Measurements from ENCODE around the gene C14orf132.

Gene C14orf132

DNA sequence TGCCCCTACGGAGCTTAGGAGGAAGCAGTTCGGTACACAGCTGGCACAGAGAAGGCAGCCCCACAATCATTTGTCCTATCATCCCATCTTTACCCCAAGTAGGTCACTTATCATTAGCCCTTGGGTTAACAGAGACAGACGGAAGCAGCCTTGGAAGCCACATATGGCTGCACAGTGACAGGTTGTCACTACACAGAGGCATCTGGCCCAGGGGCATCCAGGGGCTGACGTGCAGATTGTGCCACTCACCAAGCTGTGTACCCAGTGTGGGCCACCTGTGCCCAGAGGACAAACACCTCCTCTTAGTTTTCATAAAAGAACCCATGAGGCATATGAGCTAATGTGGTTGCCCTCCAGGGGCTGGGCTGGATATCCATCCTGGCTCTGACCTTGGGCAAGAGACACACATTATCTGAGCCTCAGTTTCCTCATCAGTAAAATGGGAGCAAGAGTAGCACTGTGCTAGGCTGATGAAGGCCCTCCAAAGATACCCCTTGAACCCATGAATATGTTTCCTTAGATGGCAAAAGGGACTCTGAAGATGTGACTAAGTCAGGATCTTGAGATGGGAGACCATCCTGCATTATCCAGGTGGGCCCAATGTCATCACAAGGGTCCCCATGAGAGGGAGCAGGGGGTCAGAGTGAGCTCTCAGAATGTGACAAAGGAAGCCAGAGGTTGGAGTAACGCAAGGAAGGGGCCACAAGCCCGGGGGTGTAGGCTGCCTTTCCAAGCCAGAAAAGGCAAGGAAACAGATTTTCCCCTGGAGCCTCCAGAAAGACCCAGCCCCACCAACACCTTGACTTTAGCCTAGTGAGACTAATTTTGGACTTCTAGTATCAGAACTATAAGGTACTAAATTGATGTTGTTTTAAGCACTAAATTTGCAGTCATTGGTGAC, 64.6 kb downstream of the C14orf132 start:
- no peak overlapping the region for H3K4me3 ChIP-seq (replicated peaks; ENCODE audit: low read depth, low read length)
- TF ChIP-seq, protein P1, sequence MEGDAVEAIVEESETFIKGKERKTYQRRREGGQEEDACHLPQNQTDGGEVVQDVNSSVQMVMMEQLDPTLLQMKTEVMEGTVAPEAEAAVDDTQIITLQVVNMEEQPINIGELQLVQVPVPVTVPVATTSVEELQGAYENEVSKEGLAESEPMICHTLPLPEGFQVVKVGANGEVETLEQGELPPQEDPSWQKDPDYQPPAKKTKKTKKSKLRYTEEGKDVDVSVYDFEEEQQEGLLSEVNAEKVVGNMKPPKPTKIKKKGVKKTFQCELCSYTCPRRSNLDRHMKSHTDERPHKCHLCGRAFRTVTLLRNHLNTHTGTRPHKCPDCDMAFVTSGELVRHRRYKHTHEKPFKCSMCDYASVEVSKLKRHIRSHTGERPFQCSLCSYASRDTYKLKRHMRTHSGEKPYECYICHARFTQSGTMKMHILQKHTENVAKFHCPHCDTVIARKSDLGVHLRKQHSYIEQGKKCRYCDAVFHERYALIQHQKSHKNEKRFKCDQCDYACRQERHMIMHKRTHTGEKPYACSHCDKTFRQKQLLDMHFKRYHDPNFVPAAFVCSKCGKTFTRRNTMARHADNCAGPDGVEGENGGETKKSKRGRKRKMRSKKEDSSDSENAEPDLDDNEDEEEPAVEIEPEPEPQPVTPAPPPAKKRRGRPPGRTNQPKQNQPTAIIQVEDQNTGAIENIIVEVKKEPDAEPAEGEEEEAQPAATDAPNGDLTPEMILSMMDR (IDR thresholded peaks at IDR 0.05; ENCODE audit: low read length, missing control alignments): no peak
- no peak for DNase-seq (ENCODE audit: low read depth)

DNA sequence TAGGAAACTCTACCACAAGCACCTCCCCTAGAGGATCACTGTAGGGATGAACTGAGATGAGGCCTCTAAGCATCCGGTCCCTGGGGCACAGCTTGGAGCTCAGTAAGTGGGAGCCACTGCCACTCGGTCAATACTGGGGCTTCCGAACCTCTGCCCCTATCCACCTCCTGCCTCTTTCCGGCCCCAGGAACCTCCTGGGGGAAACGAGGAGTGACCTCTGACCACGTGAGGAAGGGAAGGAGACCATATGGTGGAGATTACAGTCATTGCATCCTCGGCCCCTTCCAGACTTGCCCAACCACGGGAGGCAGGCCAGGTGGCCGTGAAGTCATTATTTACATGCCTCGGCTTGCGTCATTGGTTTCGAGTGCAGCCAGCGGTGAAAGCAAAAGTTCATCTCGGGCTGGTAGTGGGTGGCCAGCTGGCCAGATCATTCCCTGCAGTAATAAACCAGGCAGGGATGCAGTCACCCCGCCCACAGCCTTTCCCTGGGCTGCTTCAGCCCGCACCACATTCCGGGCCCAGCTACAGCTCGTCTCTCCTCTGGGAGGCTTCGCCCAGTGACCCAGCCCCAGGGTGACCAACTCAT, 65.4 kb downstream of the C14orf132 start:
- DNase-seq (ENCODE audit: low read depth): peak; percentile 83
- TF ChIP-seq, protein P1 (IDR thresholded peaks at IDR 0.05; ENCODE audit: low read length, missing control alignments): no peak
- no peak overlapping the region for H3K4me3 ChIP-seq (replicated peaks; ENCODE audit: low read depth, low read length)

DNA sequence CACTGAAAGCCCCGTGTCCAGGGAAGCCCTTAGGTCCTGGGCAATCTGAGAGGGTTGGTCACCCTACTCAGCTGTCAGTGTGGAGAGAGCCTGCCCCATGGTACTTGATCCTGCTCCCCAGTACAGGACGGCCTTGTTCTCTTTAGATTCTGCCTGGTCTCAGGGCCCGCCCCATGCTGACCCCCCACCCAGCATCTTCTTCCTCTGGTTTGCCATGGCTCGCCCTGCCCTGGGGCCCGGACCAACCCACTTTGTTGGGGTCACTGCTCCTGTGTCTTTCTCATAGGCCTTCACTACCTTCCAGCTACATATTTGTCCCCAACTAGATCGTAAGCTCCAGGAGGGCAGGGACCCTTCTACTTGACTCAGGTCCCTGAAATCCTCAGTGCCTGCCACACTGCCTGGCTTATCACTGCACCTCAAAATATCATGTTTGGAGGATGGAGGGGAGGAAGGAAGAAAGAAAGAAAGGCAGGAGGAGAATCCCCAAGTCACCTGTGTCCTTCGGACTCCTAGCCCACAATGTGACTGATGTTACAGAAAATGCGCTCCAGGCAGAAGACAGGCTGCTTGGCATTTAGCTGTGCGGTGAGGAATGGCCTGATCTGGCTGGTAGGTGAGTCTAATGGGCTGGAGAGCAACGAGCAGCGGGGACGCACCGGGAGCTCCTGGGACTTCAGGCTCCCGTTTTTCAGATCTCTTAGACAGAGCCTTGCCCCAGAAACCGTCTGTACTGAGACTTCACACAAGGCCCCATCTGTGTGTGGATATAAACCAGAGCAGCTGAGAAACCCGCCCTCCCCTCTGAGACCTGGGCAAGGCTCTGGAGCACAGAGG, 66.1 kb downstream of the C14orf132 start:
- TF ChIP-seq, protein P1 (IDR thresholded peaks at IDR 0.05; ENCODE audit: low read length, missing control alignments): no peak
- DNase-seq (ENCODE audit: low read depth): no peak
- no peak overlapping the region for H3K4me3 ChIP-seq (replicated peaks; ENCODE audit: low read depth, low read length)

DNA sequence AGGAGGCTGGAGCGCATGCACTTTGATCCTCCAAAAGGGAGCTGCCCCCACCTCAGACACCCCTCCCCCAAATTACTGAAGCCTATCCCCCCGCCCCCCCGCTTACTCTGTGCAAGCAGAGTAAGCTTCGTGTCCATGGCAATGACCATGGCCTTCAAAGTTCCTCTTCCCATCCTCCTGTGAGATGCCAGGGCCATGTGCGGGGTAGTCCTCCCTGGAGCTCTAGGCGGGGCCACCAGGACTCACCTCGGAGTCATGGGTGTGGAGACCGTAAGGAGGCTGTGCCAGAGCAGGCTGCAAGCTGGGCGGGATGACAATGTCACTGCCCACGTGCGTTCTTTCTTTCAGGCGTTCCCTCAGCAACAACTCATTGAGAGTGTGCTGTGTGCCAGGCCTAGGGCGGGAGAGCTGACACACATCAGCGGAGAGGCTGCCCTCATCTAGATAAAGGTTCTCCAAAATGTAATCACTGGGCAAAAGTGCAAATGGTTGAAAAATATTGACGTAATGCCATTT, 66.8 kb downstream of the C14orf132 start:
- no peak overlapping the region for H3K4me3 ChIP-seq (replicated peaks; ENCODE audit: low read depth, low read length)
- no peak for DNase-seq (ENCODE audit: low read depth)
- TF ChIP-seq, protein P1 (IDR thresholded peaks at IDR 0.05; ENCODE audit: low read length, missing control alignments): no peak

DNA sequence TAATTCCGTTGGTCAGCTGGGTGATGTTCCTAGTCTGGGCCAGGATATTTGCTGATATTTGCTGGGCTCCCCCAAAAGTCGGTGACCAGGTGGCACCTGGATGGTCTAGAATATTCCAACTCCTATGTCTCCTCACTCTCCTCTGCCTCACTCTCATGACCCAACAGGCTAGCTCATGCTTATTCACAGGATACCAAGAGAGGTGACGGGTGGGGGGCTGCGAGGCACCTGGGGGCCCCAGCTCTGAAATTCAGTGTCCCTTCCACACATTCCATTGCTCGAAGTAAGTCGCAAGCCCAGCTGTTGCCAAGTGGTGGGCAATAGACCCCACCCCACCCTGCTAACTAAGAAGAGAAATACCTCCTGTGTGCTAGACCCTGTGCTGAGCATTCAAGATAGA, 67.7 kb downstream of the C14orf132 start:
- DNase-seq (ENCODE audit: low read depth): no peak
- TF ChIP-seq, protein P1 (IDR thresholded peaks at IDR 0.05; ENCODE audit: low read length, missing control alignments): no peak
- H3K4me3 ChIP-seq (replicated peaks; ENCODE audit: low read depth, low read length): no peak overlapping the region

DNA sequence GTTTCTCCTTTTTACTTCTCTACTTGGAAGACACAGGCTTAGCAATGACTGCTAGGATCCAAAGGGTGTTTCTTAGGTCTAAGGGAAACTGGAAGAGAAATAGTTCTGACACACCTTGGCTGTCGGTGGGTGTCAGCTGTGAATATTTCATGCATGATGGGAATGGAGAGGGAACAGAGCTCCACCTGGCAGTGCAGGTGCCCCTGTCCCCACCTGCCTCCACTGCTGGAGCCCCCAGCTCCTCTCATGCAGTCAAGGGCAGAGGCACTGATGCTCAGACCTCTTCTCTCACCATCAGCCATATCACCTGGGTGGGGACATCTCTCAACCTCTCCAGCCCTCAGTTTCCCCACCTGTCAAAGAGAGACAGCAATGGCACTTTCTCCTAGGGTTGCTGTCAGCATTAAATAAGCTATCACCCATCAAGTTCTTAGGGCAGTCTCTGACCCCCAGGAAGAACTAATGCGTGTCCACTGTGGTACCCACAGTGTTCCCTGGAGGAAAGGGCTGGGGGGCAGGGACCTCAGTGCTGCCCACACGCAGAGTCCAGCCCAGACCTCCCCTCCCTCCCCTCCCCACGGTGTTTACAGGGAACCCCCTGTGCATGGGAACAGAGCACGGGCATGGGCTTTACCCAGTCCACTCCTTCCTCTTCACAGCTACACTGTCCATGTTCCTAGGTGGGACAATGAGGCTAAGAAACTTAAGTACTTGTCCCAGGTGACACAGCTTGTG, 69.1 kb downstream of the C14orf132 start:
- no peak overlapping the region for H3K4me3 ChIP-seq (replicated peaks; ENCODE audit: low read depth, low read length)
- TF ChIP-seq, protein P1 (IDR thresholded peaks at IDR 0.05; ENCODE audit: low read length, missing control alignments): no peak
- DNase-seq (ENCODE audit: low read depth): no peak
